AG04450 (cell line): ENCODE results near the gene PURA. TPM values are rescaled to one million over a fixed set of nuclear protein-coding genes. Genes with fewer than 3 reads are reported as not detected.
A peak's percentile ranks its signal among the peaks of the same experiment; 100 is the strongest.

Experiments
- CTCF ChIA-PET: fragments of 300-600, 350-600 bp; formaldehyde crosslinking; extraction: SDS; loops from one replicate; lab custom pipeline; 2022; ENCODE audit warnings: antibody characterized with exemption, inconsistent platforms; lab: Charles Lee
- POLR2A ChIA-PET: fragments of 350-600 bp; formaldehyde crosslinking; extraction: SDS; loops from one replicate; lab custom pipeline; 2021; ENCODE audit warnings: antibody characterized with exemption, inconsistent platforms; lab: Yijun Ruan, JAX
- DNase-seq: peaks from one replicate; pipeline ENCODE4 v3.0.0-alpha.2; 2011; ENCODE audit warnings: low read depth, low spot score
- H3K27ac ChIP-seq: one replicate; pipeline ENCODE4 v1.5.1; 2012; ENCODE audit warnings: low read depth, low read length, control low read depth
- H3K27me3 ChIP-seq: one replicate; pipeline ENCODE4 v1.6.0; 2012; ENCODE audit warnings: low read length; ENCODE audit not compliant: control insufficient read depth, insufficient read depth
- H3K4me3 ChIP-seq: 2 replicates; pipeline ENCODE4 v1.5.1; 2011; ENCODE audit warnings: mild to moderate bottlenecking, low read depth, low read length, control low read depth
- H3K9me3 ChIP-seq: 2 replicates; pipeline ENCODE4 v1.5.1; 2012; ENCODE audit warnings: low read length; ENCODE audit not compliant: control insufficient read depth, insufficient read depth
- polyA plus RNA-seq: library from polyadenylated mRNA; depleted of rRNA; stranded (reverse); fragments of >200 nt; gene quantifications from 2 replicates; pipeline ENCODE4 v1.2.3, GENCODE V29; 2011; rRNA removed
- TF ChIP-seq, protein P1 (sequence below): IDR thresholded peaks from 2 replicates; pipeline ENCODE4 v1.5.1; 2011; ENCODE audit warnings: low read depth, low read length, control low read depth, inconsistent platforms

Gene PURA
- polyA plus RNA-seq, 1 experiment: 4.5 TPM

GRCh38 chr5:140174014-140174413, 60.1 kb downstream of the PURA start:
- TF ChIP-seq, protein P1, sequence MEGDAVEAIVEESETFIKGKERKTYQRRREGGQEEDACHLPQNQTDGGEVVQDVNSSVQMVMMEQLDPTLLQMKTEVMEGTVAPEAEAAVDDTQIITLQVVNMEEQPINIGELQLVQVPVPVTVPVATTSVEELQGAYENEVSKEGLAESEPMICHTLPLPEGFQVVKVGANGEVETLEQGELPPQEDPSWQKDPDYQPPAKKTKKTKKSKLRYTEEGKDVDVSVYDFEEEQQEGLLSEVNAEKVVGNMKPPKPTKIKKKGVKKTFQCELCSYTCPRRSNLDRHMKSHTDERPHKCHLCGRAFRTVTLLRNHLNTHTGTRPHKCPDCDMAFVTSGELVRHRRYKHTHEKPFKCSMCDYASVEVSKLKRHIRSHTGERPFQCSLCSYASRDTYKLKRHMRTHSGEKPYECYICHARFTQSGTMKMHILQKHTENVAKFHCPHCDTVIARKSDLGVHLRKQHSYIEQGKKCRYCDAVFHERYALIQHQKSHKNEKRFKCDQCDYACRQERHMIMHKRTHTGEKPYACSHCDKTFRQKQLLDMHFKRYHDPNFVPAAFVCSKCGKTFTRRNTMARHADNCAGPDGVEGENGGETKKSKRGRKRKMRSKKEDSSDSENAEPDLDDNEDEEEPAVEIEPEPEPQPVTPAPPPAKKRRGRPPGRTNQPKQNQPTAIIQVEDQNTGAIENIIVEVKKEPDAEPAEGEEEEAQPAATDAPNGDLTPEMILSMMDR: no peak
- H3K4me3 ChIP-seq: no peak overlapping the region
- no peaks in the 10 kb centered on the region for H3K27me3 ChIP-seq
- no peak for DNase-seq
- no peaks in the 10 kb centered on the region; the same call in 1 of the 2 replicates for H3K9me3 ChIP-seq
- H3K27ac ChIP-seq: no peak overlapping the region
- POLR2A ChIA-PET: interaction anchor here (0.7 kb wide), 1 partner anchor 20 kb away, joined by 7 read pairs; no protein-coding TSS in a partner anchor
- CTCF ChIA-PET: interaction anchor here (0.6 to 1.0 kb wide), 2 partner anchors 185 to 384 kb away, joined by 3 to 4 read pairs; no protein-coding TSS in a partner anchor

- POLR2A ChIA-PET: interaction anchor here (0.6 to 1.1 kb wide), 3 partner anchors 19 to 172 kb away, joined by 3 to 7 read pairs (median 3); partner anchors contain the start of gene HBEGF
- H3K4me3 ChIP-seq: peak within 1 kb of the TSS; percentile 80
- TF ChIP-seq, protein P1: no peak
- no peaks in the 10 kb centered on the region for H3K27me3 ChIP-seq
- H3K9me3 ChIP-seq: no peaks in the 10 kb centered on the region; the same call in 1 of the 2 replicates
- peak within 1 kb of the TSS; percentile 73 for H3K27ac ChIP-seq
- CTCF ChIA-PET: interaction anchor here (1.0 kb wide), 1 partner anchor 184 kb away, joined by 4 read pairs; no protein-coding TSS in a partner anchor
- peak; percentile 78 for DNase-seq
Measured at GRCh38 chr5:140174465-140175366, 60.8 kb downstream of the PURA start, which contains the start of gene CYSTM1. Gene CYSTM1 (plus strand): TSS chr5:140175188. CDS start chr5:140194466, 19,278 bp downstream.

Other genes starting within 250 kb of the PURA start
- gene NRG2, start 70.8 kb upstream of the PURA start, polyA plus RNA-seq: 0.02 and 0.12 TPM in 2 replicates
- gene IGIP, start 11.8 kb downstream of the PURA start, polyA plus RNA-seq: 1.6 and 2.2 TPM in 2 replicates
- gene CYSTM1, start 61.1 kb downstream of the PURA start, polyA plus RNA-seq: 13.1 and 14.9 TPM in 2 replicates
- gene PFDN1, start 189.0 kb downstream of the PURA start, polyA plus RNA-seq: 112 TPM in 2 replicates
- 6.6 and 7.0 TPM in 2 replicates for gene HBEGF, start 232.5 kb downstream of the PURA start, polyA plus RNA-seq
- gene SLC4A9, start 246.1 kb downstream of the PURA start, polyA plus RNA-seq: not detected in 2 replicates